GM21367 (cell line): Measurements from ENCODE around the gene RIN3.

Experiments
- ATAC-seq: cut with Tn5 transposase; IDR thresholded peaks from one replicate; pipeline ENCODE4 v1.9.1; 2021; ENCODE audit not compliant: unreplicated experiment

The RIN3 gene

GRCh38 chr14:92573761-92574498 is 60.3 kb downstream of the RIN3 start:
- no peak for ATAC-seq

DNA sequence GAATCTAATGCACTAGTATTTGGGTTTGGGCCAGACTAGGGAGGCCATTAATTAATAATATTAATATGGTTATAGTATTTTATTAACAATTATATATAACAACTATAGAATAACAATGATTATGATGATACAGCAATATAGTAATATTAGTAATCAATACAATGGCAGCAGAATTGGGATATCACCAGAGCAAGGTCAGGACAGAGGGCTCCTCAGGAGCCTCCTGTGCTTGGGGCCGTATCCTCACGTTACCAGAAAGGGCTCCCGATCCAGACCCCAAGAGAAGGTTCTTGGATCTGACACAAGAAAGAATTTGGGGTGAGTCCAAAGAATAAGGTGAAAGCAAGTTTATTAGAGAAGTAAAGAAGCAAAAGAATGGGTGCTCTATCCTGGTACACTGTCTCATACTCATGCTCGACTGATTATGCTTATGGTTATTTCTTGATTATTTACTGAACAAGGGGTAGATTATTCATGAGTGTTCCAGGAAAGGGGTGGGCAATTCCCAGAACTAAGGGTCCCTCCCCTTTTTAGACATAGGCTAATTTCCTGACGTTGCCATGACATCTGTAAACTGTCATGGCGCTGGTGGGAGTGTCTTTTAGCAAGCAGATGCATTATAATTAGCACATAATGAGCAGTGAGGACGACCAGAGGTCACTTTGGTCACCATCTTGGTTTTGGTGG is 61.6 kb downstream of the RIN3 start:
- no peak for ATAC-seq

GRCh38 chr14:92575748-92576303 is 62.2 kb downstream of the RIN3 start:
- no peak for ATAC-seq

GRCh38 chr14:92577321-92577742 is 63.8 kb downstream of the RIN3 start:
- ATAC-seq, result peak; percentile 69

GRCh38 chr14:92578511-92578910 is 64.9 kb downstream of the RIN3 start:
- no peak for ATAC-seq

GRCh38 chr14:92579244-92579936 is 65.8 kb downstream of the RIN3 start:
- no peak for ATAC-seq

GRCh38 chr14:92581206-92581605 is 67.6 kb downstream of the RIN3 start:
- ATAC-seq, result no peak

- ATAC-seq, result no peak
Measured at GRCh38 chr14:92581966-92582566, 68.5 kb downstream of the RIN3 start.

DNA sequence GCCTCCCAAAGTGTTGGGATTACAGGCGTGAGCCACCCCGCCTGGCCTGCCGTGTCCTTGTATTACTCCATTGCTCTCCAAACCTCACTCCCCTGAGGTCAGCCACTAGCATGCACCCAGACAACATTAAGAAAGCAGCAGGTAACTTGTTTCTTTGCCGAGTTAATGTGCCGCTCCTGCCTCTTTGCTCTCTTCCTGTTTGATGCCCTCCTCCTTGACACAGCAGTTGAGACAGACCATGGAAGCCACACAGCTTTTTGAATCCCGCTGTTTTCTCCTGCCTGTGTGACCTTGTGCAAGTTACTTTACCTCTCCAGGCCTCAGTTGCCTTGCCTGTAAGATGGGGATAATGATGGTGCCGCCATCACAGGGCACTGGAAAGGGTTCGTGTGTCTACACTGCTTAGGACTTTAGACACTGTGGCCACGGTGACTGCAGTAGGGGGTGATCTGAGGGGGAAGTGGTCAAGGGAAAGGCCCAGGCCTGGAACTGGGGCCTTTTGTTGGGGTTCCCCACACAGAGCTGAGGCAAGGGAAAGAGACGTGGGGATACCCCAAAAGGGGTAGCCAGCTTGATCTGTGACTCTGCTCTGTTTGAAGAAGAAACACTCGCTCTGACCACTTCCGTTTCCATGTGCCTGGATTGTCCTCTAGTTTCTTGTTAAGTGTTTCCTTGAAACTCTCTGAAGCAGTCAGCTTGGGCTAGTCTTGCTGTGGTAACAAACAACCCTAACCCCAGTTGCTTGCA is 69.3 kb downstream of the RIN3 start:
- ATAC-seq, result peak; percentile 49

DNA sequence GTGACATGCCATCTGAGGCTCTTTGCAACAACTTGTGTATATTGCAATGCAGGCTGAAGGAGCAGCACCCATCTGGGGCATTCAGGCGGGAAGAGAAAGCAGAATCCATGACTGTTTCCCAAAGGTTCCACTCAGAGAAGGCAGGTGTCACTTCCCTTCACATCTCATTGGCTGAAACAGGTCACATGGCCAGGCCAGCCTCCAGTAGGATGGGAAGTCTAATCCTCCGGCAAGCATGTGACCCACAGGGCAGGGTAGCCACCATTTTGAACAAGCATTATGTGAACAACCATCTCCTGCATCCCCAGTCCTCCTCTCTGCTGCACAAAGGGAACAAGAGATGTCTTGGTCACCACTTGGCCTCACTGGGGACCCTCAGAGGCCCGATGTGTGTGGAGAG is 70.6 kb downstream of the RIN3 start:
- no peak for ATAC-seq

DNA sequence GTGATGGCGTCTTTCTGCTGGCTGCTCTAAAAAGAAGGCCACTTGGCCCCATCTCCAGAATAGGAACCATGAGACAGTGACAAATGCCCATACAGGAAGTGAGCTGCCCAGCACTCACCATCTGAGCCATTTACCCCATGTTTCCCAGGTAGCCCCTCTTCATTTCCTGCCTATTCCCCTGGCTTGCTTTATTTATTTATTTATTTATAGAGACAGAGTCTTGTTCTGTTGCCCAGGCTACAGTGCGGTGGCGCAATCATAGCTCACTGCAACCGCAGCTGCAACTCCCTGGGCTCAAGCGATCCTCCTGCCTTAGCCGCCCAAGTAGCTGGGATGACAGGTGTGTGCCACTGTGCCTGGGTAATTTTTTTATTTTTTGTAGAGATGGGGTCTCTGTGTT is 71.2 kb downstream of the RIN3 start:
- ATAC-seq, result no peak

GRCh38 chr14:92585981-92586937 is 72.7 kb downstream of the RIN3 start:
- ATAC-seq, result no peak

- no peak for ATAC-seq
Measured at GRCh38 chr14:92586963-92587699, 73.5 kb downstream of the RIN3 start.

- ATAC-seq, result no peak
Measured at GRCh38 chr14:92587700-92588085, 74.1 kb downstream of the RIN3 start.

- no peak for ATAC-seq
Measured at GRCh38 chr14:92589213-92589852, 75.8 kb downstream of the RIN3 start.

DNA sequence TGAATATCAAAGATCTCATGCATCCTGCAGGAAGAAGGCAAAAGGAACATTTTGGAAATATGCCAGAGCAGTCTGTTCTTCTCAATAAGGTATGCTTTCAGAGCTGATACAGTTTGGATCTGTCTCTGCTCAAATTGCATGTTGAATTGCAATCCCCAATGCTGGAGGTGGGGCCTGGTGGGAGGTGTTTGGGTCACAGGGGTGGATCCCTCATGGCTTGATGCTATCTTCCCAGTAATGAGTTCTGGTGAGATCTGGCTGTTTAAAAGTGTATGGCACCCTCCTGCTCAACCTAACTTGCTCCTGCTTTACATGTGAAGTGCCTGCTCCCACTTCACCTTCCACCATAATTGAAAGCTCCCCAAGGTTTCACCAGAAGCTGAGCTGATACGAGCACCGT is 76.6 kb downstream of the RIN3 start:
- ATAC-seq, result no peak

DNA sequence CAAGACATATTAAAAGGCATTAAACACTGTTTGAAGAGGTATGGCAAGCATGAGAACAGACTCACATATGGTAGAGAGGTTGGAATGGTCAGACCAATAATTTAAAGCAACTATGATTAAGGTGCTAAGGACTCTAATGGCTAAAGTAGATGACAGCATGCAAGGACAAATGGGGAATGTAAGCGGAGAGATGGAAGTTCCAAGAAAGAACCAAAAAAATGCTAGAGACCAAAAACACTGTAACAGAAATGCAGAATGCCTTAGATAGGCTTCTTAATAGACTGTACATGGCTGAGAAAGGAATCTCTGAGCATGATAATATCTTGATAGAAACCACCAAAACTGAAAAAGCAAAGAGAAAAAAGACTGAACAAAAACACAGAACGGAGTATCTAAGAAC is 77.4 kb downstream of the RIN3 start:
- no peak for ATAC-seq

GRCh38 chr14:92591346-92591745 is 77.8 kb downstream of the RIN3 start:
- no peak for ATAC-seq
